Raji (cell line): Measurements from ENCODE around the gene TMED6.

Experiments
- POLR2A ChIP-seq: IDR thresholded peaks from 2 replicates; pipeline ENCODE4 v1.6.1; 2011; ENCODE audit warnings: low read depth, low read length, control low read depth; ENCODE audit not compliant: insufficient read depth

TMED6 gene

GRCh38 chr16:69371564-69371963 is 20.0 kb upstream of the TMED6 start:
- TF ChIP-seq POLR2A, result peak; percentile 40; the same call in 1 of the 2 replicates

DNA sequence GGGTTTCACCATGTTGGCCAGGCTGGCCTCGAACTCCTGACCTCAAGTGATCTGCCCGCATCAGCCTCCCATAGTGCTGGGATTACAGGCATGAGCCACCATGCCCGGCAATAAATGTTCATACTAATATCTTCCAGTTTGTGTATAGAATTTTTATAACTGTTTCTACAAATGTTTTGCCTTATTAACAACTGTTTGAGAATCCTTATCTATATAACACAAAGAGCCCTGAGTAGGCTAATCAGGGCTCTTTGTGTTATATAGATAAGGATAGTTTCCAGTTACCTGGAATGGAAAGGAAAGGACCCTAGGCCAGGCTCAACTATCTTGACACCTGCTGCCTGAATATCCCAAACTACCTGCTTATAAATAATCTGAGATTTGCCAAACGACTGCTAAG is 17.3 kb upstream of the TMED6 start:
- no peak for TF ChIP-seq POLR2A

DNA sequence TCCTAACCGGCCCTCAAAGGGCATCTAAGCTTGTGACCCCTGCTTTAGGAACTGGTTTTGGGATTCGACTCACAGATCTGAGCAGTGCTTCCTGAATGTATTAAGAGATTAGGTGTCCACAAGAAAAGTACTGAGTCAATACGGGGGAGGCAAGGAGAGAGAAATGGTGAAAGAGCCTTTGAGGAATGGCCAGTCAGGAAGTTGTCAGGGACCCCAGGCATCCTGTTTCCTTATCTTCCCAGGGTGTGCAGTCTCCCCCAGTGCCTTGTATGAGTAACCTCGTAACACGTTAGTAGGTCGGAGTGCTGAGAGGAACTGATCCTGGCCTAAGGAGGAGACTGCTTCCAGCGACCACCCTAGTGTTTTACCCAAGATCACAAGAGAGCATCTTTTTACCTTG is 16.4 kb upstream of the TMED6 start:
- TF ChIP-seq POLR2A, result no peak

DNA sequence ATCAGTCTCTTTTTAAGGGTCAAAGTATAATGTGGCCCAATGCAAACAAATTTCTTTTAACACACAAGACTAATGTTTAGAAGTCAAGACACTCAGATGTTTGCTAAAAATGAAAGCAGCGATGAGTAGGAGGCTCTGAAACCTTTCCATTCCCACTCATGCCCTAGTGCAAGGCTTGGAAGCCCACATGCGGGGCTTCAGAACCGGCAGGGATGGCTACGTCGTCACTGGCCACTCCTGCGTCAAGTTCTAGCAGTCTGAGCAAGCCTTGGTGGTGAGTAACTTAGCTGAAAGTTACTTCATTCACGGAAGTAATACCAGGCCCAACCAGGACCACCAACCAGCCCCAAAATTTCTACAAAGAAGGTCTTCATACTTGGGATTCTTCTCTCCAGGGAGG is 14.8 kb upstream of the TMED6 start:
- TF ChIP-seq POLR2A, result no peak

GRCh38 chr16:69365901-69366300 is 14.3 kb upstream of the TMED6 start:
- no peak for TF ChIP-seq POLR2A

DNA sequence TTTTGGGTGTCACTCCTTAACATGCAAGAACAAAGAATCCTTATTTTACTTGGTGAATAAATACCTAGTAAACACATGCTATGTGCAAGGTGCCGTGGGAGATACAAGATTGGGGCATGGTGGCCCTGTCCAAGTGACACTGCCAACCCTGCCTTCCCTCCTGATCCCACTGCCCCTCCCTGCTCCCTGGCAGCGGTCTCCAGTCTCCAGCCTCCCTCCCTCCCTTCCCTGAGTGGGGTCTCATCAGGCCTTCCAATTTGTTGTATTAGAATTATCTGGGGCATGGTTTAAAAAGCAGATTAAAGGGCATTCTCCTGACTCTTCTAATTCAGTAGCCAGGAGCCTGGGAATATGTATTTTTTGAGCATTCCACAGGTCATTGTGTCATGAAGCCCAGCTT is 12.5 kb upstream of the TMED6 start:
- TF ChIP-seq POLR2A, result no peak

DNA sequence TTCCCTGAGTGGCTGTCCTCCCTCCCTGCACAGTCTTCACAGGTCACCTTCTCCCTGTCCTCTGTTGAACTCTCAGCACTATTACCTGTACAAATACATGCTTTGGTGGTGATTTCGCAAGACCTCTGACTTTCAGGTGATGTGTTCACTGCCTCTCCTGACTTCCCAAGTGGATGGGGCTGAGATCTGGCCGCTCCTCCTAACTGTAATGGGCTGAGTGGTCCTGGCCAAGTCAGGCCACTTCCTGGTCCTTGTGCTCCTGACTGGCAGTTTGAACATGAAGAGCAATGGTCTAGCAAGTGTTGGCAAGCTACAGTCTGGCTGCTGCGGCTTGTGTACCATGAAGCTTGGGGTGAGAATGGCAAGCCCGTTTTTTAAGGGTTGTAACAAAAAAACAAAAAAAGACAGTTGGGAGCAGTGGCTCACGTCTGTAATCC is 11.7 kb upstream of the TMED6 start:
- TF ChIP-seq POLR2A, result no peak

DNA sequence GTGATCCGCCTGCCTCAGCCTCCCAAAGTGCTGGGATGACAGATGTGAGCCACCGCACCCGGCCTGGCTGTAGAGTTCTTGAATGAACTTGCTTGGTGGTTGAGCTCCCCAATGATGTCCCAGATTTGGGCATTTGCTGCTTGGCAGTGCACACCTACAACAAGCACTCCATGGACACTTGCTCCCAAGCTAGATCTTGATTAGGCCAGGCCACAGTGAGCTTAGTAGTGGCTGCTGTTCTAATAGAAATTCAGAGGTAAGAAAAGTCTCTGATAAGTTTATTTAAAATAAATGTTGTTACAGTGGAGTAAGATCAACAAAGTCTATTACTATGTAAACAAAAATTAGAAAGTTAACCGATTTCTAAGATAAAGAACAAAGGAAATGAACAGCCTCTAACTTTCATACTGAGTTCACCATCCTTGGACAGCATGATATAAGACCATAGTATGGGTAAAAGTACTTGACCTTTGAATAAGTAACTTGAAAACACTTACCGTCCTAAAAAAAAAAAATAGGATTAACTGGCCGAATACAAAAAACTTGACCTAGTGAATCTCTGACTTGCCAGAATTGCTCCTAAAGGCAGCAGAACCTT is 951 bp downstream of the TMED6 start:
- no peak for TF ChIP-seq POLR2A

GRCh38 chr16:69349536-69349935 is 2.0 kb downstream of the TMED6 start:
- no peak for TF ChIP-seq POLR2A

DNA sequence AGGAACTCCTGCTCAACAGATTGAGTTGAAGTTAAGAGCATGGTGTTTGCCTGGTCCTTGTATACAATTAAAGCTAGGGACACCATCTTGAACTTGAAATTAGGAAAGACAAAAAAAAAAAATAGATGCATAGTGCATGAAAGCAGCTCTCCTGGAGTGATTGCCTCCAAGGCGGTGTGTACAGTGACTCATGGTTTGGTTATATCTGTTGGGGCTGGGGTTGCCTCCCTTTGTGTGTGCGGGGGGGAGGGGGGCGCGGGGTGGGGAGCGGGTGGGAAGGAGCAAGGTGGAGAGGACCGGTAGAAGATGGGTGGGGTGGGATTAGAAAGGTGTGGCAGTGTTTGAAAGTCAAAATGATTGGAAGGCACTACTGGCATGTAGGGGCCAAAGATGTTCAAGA is 3.4 kb downstream of the TMED6 start:
- TF ChIP-seq POLR2A, result no peak

GRCh38 chr16:69346683-69347082 is 4.9 kb downstream of the TMED6 start:
- no peak for TF ChIP-seq POLR2A

GRCh38 chr16:69345923-69346322 is 5.7 kb downstream of the TMED6 start:
- no peak for TF ChIP-seq POLR2A

- TF ChIP-seq POLR2A, result no peak
Measured at GRCh38 chr16:69344171-69344570, 7.4 kb downstream of the TMED6 start.

DNA sequence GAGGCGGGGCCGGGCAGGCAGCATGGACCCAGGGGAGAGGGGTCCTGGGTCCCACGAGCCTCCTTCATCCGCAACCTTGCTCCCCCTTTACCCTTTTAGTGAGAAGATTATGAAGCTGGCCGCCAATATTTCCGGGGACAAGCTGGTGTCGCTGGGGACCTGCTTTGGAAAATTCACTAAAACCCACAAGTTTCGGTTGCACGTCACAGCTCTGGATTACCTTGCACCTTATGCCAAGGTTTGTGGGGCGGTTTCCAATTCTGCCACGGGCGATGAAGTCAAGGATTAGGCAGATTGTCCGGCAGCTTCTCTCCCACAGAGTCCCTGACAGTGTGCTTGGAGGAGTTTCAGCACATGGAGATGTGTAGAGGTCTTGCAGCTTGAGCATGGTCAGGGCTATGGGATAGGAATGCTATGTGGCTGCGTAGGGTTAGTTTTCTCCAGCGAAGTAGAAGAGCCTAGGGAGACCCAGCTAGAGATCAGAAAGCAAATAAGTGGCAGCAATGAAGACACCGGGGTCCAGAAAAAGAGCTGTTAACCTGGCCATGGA is 11.4 kb downstream of the TMED6 start:
- no peak for TF ChIP-seq POLR2A

DNA sequence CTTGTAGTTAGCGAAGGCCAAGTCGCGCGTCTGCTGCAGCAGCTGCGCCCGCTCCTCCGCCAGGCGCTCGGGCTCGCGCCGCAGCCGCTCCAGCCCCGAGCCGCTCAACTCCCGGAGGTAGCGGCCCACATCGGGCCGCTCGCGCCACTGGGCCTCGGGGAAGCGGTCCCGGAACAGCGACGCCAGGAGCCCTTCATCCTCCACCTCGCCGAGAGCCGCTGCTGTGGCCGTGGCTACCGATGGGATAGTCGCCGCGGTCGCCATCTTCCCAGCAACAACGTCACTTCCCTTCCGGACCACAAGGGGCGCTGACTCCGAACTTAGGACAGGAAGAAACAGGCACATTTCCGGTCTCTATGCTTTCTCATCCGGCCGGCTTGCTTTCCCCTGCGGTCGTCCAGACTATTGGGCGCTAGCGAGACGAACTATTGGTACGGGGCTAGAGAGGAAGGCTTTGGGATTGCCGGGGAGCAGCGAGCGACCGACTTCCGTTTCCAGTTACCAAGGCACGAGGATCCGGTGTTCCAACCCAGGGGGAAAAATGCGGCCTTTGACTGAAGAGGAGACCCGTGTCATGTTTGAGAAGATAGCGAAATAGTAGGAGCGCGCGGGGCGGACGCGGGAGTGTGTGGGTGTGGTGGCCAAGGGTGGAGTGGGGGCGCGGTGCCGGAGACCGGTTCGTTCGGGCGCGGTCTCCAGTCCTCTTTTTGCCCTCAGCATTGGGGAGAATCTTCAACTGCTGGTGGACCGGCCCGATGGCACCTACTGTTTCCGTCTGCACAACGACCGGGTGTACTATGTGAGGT is 12.1 kb downstream of the TMED6 start, which contains the start of the genes COG8 and NIP7:
TSS of gene COG8 (minus strand) at position 276 of the 806 bp plus-strand sequence. CDS start at position 264, 12 bp downstream.
TSS of gene NIP7 (plus strand) at position 484 of the 806 bp plus-strand sequence. CDS start at position 542, 58 bp downstream.
- TF ChIP-seq POLR2A, result peak; percentile 96

- no peak for TF ChIP-seq POLR2A
Measured at GRCh38 chr16:69338557-69339288, 12.9 kb downstream of the TMED6 start.

- no peak for TF ChIP-seq POLR2A
Measured at GRCh38 chr16:69334696-69335095, 16.9 kb downstream of the TMED6 start.
